HCT116 (cell line): ENCODE data around the gene EP400. TPM values are rescaled to one million over a fixed set of nuclear protein-coding genes. Genes with fewer than 3 reads are reported as not detected.
A peak's percentile ranks its signal among the peaks of the same experiment; 100 is the strongest.

Experiments
- ATAC-seq: fragments of 200-7000 bp; cut with Tn5 transposase; 2 replicates; pipeline ENCODE4 v1.9.1; 2020; ENCODE audit warnings: mild to moderate bottlenecking, moderate library complexity
- BruUV-seq: library from RNA; stranded (reverse); fragments of 400-500 nt; replicated peaks from 2 replicates; lab custom pipeline; 2021; lab: Mats Ljungman, UMichigan
- CTCF ChIA-PET: fragments of 300-600 bp; sonication (Branson Sonifier 250); formaldehyde crosslinking; loops from one replicate; lab custom pipeline; 2021; ENCODE audit warnings: antibody characterized with exemption; lab: Charles Lee
- POLR2A ChIA-PET: fragments of 300-600, 350-600 bp; sonication (Branson Sonifier 250); formaldehyde crosslinking; loops from one replicate; lab custom pipeline; 2021; ENCODE audit warnings: antibody characterized with exemption; lab: Charles Lee
- RAD21 ChIA-PET, 2 experiments: fragments of 300-600 bp; sonication (Branson Sonifier 250); formaldehyde crosslinking; loops; one replicate each; lab custom pipeline; 2023; ENCODE audit warnings: low total read pairs in 2 of 2; ENCODE audit not compliant: uncharacterized antibody in 2 of 2, unreplicated experiment in 2 of 2, low non-redundant PET in 1 of 2; lab: Charles Lee
- DNase-seq: peaks from one replicate; pipeline ENCODE4 v3.0.0-alpha.2; 2010; ENCODE audit warnings: low read depth, low spot score
- H2AFZ ChIP-seq: fragments of 200-600 bp; shearing (Covaris generic), sonication (generic); 2 replicates; pipeline ENCODE4 v1.6.1; 2017; ENCODE audit warnings: low read depth, mixed run types, mixed read lengths, antibody characterized with exemption, low read length; ENCODE audit not compliant: poor library complexity, severe bottlenecking
- H3K27ac ChIP-seq: 2 replicates; pipeline ENCODE4 v1.5.1; 2012; ENCODE audit warnings: low read depth, low read length
- H3K27me3 ChIP-seq: fragments of 200-600 bp; sonication (generic); 2 replicates; pipeline ENCODE4 v1.6.1; 2016; ENCODE audit warnings: mixed run types, low read length, mixed read lengths; ENCODE audit not compliant: insufficient read depth
- H3K36me3 ChIP-seq, 2 experiments: fragments of 200-500 bp in 1 of 2; fragments of 200-600 bp in 1 of 2; sonication (Bioruptor generic) in 1 of 2; sonication (generic) in 1 of 2; 2 replicates each; pipeline versions ENCODE4 v1.5.1 to v1.6.1; 2014 to 2016; ENCODE audit warnings: low read length in 2 of 2, inconsistent platforms in 1 of 2, mixed read lengths in 1 of 2, mixed run types in 1 of 2; ENCODE audit not compliant: insufficient read depth in 2 of 2, control insufficient read depth in 1 of 2
- H3K4me1 ChIP-seq, 2 experiments: fragments of 200-600 bp in 1 of 2; sonication (generic) in 1 of 2; 2 replicates each; pipeline versions ENCODE4 v1.5.1 to v1.6.1; 2012 to 2017; ENCODE audit warnings: low read length in 2 of 2, inconsistent platforms in 1 of 2, mild to moderate bottlenecking in 1 of 2, mixed read lengths in 1 of 2, mixed run types in 1 of 2, moderate library complexity in 1 of 2; ENCODE audit not compliant: insufficient read depth in 2 of 2, control insufficient read depth in 1 of 2
- H3K4me2 ChIP-seq: fragments of 200-600 bp; sonication (generic); 2 replicates; pipeline ENCODE4 v1.6.1; 2017; ENCODE audit warnings: mixed run types, low read length, mixed read lengths
- H3K4me3 ChIP-seq, 2 experiments: fragments of 200-600 bp in 1 of 2; sonication (generic) in 1 of 2; replicated peaks in 1 of 2; 2 replicates each; pipeline ENCODE4 v1.5.1; 2011 to 2016; ENCODE audit warnings: low read length in 2 of 2, control low read depth in 1 of 2, low read depth in 1 of 2, mild to moderate bottlenecking in 1 of 2, mixed read lengths in 1 of 2, mixed run types in 1 of 2
- H3K79me2 ChIP-seq: fragments of 200-600 bp; sonication (generic); 2 replicates; pipeline ENCODE4 v1.6.1; 2017; ENCODE audit warnings: mild to moderate bottlenecking, mixed run types, low read length, moderate library complexity, mixed read lengths; ENCODE audit not compliant: insufficient read depth
- H3K9ac ChIP-seq: fragments of 200-600 bp; sonication (generic); 2 replicates; pipeline ENCODE4 v1.6.1; 2016; ENCODE audit warnings: low read length, mixed read lengths
- H3K9me2 ChIP-seq: fragments of 200-600 bp; sonication (generic), shearing (Covaris generic); 2 replicates; pipeline ENCODE4 v1.6.1; 2017; ENCODE audit warnings: mixed run types, mild to moderate bottlenecking, moderate library complexity; ENCODE audit not compliant: insufficient read depth
- H3K9me3 ChIP-seq, 2 experiments: fragments of 200-500 bp in 1 of 2; fragments of 200-600 bp in 1 of 2; sonication (Bioruptor generic) in 1 of 2; sonication (generic) in 1 of 2; 2 replicates each; pipeline ENCODE4 v1.6.1; 2014 to 2017; ENCODE audit warnings: low read length in 2 of 2, mixed read lengths in 2 of 2, inconsistent platforms in 1 of 2, low read depth in 1 of 2, mild to moderate bottlenecking in 1 of 2, mixed run types in 1 of 2, moderate library complexity in 1 of 2; ENCODE audit not compliant: control insufficient read depth in 1 of 2, insufficient read depth in 1 of 2
- H4K20me1 ChIP-seq: fragments of 200-600 bp; sonication (generic), shearing (Covaris generic); 2 replicates; pipeline ENCODE4 v1.6.1; 2017; ENCODE audit warnings: mixed run types, mild to moderate bottlenecking, moderate library complexity; ENCODE audit not compliant: insufficient read depth
- CEBPB ChIP-seq: IDR thresholded peaks from 2 replicates; pipeline ENCODE4 v1.6.1; 2012; ENCODE audit warnings: low read depth
- FOSL1 ChIP-seq: IDR thresholded peaks from 2 replicates; pipeline ENCODE4 v1.6.1; 2012; ENCODE audit warnings: low read depth
- JUND ChIP-seq: IDR thresholded peaks from 2 replicates; pipeline ENCODE4 v1.6.1; 2012
- POLR2AphosphoS5 ChIP-seq: IDR thresholded peaks from 2 replicates; pipeline ENCODE4 v1.6.1; 2011; ENCODE audit warnings: mild to moderate bottlenecking, low read depth, low read length, moderate library complexity
- RAD21 ChIP-seq: IDR thresholded peaks from 2 replicates; pipeline ENCODE4 v1.6.1; 2012; ENCODE audit warnings: low read depth, mild to moderate bottlenecking
- SIN3A ChIP-seq: IDR thresholded peaks from 2 replicates; pipeline ENCODE4 v1.6.1; 2012; ENCODE audit warnings: low read depth
- SRF ChIP-seq: IDR thresholded peaks from 2 replicates; pipeline ENCODE4 v1.6.1; 2012; ENCODE audit warnings: low read depth
- TCF7L2 ChIP-seq: IDR thresholded peaks from 2 replicates; pipeline ENCODE4 v1.7.0; 2011; ENCODE audit warnings: borderline replicate concordance, inconsistent platforms; ENCODE audit not compliant: insufficient read depth, insufficient read length; ENCODE audit errors: extremely low read depth
- YY1 ChIP-seq: IDR thresholded peaks from 2 replicates; pipeline ENCODE4 v1.6.1; 2011; ENCODE audit warnings: low read length, low read depth, moderate library complexity, mild to moderate bottlenecking; ENCODE audit not compliant: insufficient replicate concordance; ENCODE audit errors: extremely low read depth
- intact Hi-C: fragments of 100-400 bp; cut with micrococcal nuclease; formaldehyde crosslinking; loops from 2 replicates; pipeline ENCODE4 v1.10.0; 2022
- total RNA-seq: library from RNA; stranded (reverse); gene quantifications from one replicate; pipeline ENCODE4 v1.2.1, GENCODE V29; 2021; ENCODE audit not compliant: unreplicated experiment
- TF ChIP-seq, protein P1 (sequence below): IDR thresholded peaks from 2 replicates; pipeline ENCODE4 v1.6.1; 2012; ENCODE audit warnings: low read depth
- TF ChIP-seq, protein P2 (sequence below): IDR thresholded peaks from 2 replicates; pipeline ENCODE4 v1.6.1; 2012

Gene EP400
- total RNA-seq, 1 experiment from 2014 or later: 54.5 TPM

DNA sequence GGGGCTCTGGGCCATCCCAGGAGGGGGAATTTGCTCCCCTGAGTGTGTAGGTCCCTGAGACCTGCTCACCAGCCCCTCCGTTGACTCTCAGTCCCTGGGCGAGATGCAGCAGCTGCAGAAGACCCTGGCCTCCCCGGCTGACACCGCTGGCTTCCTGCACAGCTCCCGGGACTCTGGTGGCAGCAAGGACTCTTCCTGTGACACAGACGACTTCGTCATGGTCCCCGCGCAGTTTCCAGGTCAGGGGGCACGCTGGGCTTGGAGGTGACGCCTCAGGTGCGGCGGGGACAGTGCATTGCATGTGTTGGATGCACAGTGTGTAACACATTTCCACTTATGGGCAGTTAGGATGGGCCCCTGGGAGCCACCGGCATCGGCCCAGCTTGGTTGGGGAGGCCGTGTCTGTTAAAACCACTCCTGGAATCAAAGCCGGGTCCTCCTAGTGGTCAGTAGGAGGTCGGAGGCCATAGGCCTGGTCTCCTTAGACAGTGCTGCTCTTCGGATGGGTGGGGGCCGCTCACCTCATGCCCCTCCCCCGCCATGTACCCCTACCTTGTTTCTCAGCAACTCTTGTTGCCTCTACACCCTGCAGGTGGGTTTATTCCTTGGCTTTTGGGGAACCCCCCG is 37.8 kb upstream of the EP400 start:
- H3K36me3 ChIP-seq: peaks cover 0 to 10% of the 10 kb centered on the region in 2 experiments; a peak in 2 of 4 replicates
- H3K27ac ChIP-seq: peak overlapping the region; percentile 51; the same call in 1 of the 2 replicates
- no peaks in the 10 kb centered on the region for H3K9me3 ChIP-seq
- ChIA-PET CTCF (interaction anchor here (1.5 kb wide), 1 partner anchor 16 kb away, joined by 3 read pairs; no protein-coding TSS in a partner anchor), RAD21 (no interaction called here), POLR2A (no interaction called here)
- TF ChIP-seq JUND (no peak), CEBPB (no peak), TCF7L2 (no peak), SRF (no peak), YY1 (no peak), RAD21 (no peak), FOSL1 (no peak), SIN3A (no peak), POLR2AphosphoS5 (no peak)
- TF ChIP-seq, protein P1, sequence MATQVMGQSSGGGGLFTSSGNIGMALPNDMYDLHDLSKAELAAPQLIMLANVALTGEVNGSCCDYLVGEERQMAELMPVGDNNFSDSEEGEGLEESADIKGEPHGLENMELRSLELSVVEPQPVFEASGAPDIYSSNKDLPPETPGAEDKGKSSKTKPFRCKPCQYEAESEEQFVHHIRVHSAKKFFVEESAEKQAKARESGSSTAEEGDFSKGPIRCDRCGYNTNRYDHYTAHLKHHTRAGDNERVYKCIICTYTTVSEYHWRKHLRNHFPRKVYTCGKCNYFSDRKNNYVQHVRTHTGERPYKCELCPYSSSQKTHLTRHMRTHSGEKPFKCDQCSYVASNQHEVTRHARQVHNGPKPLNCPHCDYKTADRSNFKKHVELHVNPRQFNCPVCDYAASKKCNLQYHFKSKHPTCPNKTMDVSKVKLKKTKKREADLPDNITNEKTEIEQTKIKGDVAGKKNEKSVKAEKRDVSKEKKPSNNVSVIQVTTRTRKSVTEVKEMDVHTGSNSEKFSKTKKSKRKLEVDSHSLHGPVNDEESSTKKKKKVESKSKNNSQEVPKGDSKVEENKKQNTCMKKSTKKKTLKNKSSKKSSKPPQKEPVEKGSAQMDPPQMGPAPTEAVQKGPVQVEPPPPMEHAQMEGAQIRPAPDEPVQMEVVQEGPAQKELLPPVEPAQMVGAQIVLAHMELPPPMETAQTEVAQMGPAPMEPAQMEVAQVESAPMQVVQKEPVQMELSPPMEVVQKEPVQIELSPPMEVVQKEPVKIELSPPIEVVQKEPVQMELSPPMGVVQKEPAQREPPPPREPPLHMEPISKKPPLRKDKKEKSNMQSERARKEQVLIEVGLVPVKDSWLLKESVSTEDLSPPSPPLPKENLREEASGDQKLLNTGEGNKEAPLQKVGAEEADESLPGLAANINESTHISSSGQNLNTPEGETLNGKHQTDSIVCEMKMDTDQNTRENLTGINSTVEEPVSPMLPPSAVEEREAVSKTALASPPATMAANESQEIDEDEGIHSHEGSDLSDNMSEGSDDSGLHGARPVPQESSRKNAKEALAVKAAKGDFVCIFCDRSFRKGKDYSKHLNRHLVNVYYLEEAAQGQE: no peak
- TF ChIP-seq, protein P2, sequence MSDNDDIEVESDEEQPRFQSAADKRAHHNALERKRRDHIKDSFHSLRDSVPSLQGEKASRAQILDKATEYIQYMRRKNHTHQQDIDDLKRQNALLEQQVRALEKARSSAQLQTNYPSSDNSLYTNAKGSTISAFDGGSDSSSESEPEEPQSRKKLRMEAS: no peak
- no peaks in the 10 kb centered on the region for H3K79me2 ChIP-seq
- ATAC-seq (peak; percentile 18), DNase-seq (no peak)
- no peak overlapping the region for H2AFZ ChIP-seq
- H3K4me2 ChIP-seq: peak overlapping the region; percentile 60
- no peaks in the 10 kb centered on the region for H4K20me1 ChIP-seq
- no peaks in the 10 kb centered on the region for H3K27me3 ChIP-seq
- H3K4me3 ChIP-seq: 0 out of 4 replicates have a peak overlapping the region, but pooled peaks of 1 of the 2 experiments have one; percentile 20
- intact Hi-C loops: no loop called here
- peaks cover 12 to 14% of the 10 kb centered on the region in 2 experiments for H3K4me1 ChIP-seq
- BruUV-seq: no TSS peak
- H3K9ac ChIP-seq: peak overlapping the region; percentile 32; the same call in 1 of the 2 replicates
- no peaks in the 10 kb centered on the region for H3K9me2 ChIP-seq
